GM21360 (cell line): ENCODE data around the gene ITGB1BP2.
"Not testable (repeated sequence)": the region's sequence is repeated elsewhere in the genome, so short reads cannot be mapped to it uniquely, and the experiment has no call there.

Source experiments
- ATAC-seq: cut with Tn5 transposase; IDR thresholded peaks from one replicate; pipeline ENCODE4 v1.9.1; 2021; ENCODE audit warnings: mild to moderate bottlenecking, moderate library complexity; ENCODE audit not compliant: unreplicated experiment

ITGB1BP2 gene

DNA sequence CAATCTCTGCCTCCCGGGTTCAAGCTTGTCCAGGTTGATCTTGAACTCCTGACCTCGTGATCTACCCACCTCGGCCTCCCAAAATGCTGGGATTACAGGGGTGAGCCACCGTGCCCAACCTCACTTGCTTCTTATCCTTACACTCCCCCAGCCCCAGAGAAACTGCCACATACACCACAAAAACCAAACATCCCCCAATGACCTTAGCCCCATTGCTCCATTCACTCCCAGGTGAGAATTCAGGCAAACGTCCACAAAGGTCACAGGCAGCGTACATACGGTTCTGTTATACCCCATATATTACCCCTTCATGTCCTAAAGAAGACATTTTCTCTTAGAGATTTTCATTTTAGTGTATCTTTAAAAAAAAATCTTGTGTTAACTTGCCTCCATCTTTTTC, 1.1 kb upstream of the ITGB1BP2 start:
- not testable (repeated sequence) for ATAC-seq

DNA sequence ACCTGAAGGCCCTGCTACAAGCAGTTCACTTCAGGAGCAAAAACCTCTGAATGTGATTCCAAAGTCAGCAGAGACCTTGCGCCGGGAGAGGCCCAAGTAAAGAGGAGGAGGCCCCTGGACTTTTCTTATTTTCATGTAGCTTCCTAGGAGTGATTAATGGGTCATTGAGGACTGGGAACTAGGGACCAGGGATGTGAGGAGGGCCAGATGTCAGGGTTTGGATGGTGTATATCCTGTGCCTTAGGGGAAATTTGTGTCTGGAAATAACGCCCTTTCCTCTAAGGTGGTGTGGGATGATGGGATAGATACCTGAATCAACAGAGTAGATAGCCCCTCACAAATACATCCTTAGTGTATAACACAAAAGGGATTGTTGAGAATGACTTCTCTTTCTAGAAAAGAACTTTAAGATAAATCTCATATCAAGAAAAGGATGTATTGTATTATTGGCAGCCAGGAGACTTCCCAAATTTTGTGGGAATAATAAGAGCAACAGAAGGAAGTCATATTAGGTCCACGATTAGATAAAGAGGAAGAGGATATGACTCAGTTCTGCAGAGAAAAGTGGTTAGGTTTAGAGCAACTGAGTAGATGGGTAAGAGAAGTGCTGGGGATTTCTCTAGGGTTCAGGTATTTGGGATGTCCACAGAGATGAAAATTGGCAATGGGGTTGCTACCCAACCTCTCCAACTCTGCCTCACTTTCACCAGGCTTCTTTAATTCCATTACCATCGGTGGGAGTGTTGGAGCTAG, 1.1 kb downstream of the ITGB1BP2 start:
- no peak for ATAC-seq

DNA sequence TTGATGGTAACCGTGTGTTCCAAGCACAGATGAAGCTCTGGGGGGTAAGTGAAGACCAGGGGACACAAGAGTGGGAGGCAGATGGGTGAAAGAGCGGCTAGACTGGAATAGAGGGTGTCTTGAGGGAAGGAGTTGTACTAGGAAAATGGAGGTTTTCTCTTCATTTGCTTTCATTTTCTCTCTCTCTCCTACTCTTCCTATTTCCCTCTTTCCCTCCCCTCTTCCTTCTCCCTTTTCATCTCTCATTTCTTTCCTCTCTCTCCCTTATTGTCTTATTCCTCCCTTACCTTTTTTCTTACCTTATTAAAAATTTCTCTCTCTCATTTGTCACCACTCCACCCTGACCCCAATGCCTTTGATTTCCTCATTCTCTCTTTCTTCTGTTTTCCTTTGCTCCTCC, 3.0 kb downstream of the ITGB1BP2 start:
- ATAC-seq: no peak

DNA sequence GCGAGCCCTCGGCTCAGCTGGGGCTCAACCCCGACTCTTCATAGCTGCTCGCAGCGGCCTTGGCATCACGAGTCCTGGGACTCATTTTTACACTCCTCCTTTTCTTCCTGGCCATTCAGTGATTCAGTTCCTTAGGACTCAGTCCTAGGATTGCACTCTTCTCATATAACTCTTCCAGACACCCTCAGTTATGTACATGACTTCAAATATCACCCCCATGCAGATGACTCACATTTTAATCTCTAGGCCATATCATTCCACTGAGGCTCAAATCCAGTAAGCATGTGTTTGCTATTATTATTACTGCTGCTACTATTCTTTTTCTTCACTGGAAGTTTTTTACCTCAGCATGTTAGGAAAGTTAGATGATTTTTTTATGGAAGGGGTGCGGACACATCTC, 14.4 kb downstream of the ITGB1BP2 start:
- ATAC-seq: no peak

DNA sequence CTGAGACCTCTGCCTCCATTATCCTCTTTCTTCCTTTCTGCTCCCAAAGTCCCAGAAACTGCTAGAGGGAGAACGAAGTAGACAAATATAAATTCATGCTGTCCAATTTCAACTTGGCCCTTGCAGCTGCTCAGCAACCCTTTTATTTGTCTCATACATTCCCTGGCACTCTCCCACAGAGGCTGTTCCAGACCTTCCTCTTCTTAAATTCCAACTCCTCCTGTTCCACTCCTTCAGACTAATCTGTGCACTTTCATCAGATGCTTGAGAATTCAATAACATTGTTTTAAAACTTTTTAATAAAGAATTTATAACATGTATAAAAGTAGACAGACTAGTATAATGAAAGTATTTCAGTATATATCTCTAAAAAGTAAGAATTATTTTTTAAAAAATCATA, 15.4 kb downstream of the ITGB1BP2 start:
- not testable (repeated sequence) for ATAC-seq

DNA sequence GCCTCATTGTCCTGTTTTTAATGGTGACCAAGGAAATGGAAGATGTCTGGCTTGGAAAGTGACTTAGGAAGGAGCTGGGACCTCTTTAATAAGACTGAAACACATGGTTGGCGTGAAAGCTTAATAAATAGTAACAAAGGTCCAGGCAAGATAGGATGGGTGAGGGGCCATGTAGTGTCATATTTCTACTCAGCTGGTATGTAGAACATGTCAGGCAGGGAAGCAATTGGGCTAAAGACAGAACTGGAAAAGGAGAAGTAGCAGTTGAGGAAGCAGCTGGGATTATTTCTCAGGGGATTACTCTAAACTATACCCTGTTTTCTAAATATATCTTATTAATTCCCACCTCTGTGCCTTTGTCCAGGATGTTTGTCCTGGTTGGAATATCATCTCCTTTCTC, 18.6 kb downstream of the ITGB1BP2 start:
- no peak for ATAC-seq

DNA sequence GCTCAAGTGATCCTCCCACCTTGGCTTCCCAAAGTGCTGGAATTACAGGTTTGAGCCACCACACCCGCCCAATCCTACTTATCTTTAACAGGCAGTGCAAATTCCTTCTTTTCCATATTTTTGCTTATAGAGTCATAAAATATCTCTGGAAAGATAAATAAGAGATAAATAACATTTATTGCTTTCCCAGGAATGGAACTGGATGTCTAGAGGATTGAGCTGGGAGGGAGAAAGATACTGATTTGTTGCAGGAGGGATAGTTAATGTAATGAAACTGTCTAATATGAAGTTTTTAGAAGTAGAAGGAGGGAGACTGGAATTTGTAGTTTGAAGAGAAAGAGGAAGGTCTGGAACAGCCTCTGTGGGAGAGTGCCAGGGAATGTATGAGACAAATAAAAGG, 20.2 kb downstream of the ITGB1BP2 start:
- no peak for ATAC-seq

DNA sequence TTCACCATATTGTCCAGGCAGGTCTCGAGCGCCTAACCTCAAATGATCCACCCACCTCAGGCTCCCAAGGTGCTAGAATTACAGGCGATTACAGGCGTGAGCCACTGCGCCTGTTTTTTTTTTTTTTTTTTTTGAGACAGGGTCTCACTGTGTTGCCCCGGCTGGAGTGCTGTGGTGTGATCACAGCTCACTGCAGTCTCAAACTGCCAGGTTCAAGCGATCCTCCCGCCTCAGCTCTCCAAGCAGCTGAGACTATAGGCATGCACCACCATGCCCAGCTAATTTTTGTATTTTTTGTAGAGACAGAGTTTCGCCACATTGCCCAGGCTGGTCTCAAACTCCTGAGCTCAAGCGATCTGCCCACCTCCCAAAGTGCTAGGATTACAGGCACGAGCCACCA, 22.9 kb downstream of the ITGB1BP2 start:
- ATAC-seq: not testable (repeated sequence)

DNA sequence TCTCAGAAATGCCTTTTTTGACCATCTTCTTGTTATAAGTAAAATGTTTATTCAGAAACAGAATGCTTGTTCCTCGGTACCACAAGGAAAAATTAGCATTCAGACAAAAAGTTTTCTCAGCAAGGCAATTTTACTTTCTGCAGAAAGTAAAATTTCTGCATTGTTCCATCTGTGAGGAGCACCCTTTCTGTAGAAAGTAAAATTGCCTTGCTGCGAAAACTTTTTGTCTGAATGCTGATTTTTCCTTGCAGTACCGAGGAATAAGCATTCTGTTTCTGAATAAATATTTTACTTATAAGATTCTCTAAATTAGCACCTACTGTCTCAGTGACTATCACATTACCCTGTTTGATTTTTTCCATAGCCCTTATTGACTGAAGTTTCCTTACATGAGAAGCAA, 24.8 kb downstream of the ITGB1BP2 start:
- ATAC-seq: no peak

DNA sequence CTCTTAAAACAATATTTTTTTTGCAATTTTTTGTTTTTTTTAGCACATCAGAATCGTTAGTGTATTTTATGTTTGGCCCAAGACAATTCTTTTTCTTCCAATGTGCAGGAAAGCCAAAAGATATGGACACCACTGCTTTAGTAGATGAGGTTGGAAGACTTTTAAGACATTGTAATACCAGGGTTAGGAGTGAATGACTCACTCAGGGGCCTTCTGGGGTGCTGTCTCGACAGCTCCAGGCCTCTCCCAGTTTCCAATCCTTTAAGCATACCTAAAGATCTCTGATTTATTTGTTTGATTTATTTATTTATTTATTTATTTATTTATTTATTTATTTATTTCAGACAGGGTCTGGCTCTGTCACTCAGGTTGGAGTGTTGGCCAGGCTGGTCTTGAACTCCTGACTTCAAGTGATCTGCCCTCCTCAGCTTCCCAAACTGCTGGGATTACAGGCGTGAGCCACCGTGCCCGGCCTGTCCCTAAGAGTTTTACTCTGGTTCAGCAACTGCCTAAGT, 47.7 kb downstream of the ITGB1BP2 start:
- not testable (repeated sequence) for ATAC-seq

DNA sequence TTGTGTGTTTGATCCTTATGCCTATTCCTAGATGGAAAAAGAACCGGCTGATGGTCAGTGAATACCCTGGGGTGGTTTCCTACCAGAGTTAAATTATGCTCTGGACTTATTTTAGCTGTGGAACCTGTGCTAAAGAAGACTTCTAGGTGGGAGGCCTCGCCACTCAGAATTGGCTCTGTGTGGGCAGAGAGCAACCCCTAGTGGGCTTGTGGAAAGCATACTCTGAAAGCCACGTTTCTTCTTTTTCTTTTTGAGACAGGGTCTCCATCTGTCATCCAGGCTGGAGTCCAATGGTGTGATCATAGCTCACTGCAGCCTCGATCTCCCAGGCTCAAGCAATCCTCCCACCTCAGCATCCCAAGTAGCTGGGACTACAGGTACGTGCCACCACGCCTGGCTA, 48.3 kb downstream of the ITGB1BP2 start:
- ATAC-seq: not testable (repeated sequence)

DNA sequence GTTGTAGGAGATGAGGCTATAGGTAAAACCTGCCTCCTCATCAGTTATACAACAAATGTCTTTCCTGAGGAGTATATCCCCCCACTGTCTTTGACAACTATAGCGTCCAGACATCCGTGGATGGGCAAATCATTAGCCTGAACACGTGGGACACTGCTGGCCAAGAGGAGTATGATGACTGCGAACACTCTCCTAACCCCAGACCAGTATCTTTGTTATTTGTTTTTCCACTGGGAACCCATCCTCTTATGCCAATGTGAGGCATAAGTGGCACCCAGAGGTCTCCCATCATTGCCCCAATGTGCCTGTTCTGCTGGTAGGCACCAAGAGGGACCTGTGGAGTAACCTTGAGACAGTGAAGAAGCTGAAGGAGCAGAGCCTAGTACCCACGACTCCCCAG, 50.9 kb downstream of the ITGB1BP2 start:
- not testable (repeated sequence) for ATAC-seq
